Thyroid gland (tissue), 4 donors: ENCODE measurements around the gene HTR2A. TPM values are rescaled to one million over a fixed set of nuclear protein-coding genes. Genes with fewer than 3 reads are reported as not detected.

Source experiments
- DNase-seq, 2 donors: peaks; one replicate each; pipeline ENCODE4 v3.0.0-alpha.2; 2019
- H3K27ac ChIP-seq, 3 donors: fragments of 200-600 bp; sonication (generic); 1 replicate in 2 of 3; 2 replicates in 1 of 3; pipeline ENCODE4 v1.5.1; 2016 to 2019; ENCODE audit warnings: mild to moderate bottlenecking in 1 of 3, moderate library complexity in 1 of 3
- H3K27me3 ChIP-seq: fragments of 200-600 bp; sonication (generic); one replicate; pipeline ENCODE4 v1.5.1; 2019
- H3K36me3 ChIP-seq, 2 donors: fragments of 200-600 bp; sonication (generic); one replicate each; pipeline ENCODE4 v1.5.1; 2016 to 2019
- H3K4me1 ChIP-seq, 2 donors: fragments of 200-600 bp; sonication (generic); one replicate each; pipeline ENCODE4 v1.5.1; 2017 to 2019
- H3K4me3 ChIP-seq, 3 donors: fragments of 200-600 bp; sonication (generic); replicated peaks in 1 of 3; 1 replicate in 2 of 3; 2 replicates in 1 of 3; pipeline ENCODE4 v1.5.1; 2016; ENCODE audit warnings: mild to moderate bottlenecking in 1 of 3
- H3K9me3 ChIP-seq: fragments of 200-600 bp; sonication (generic); one replicate; pipeline ENCODE4 v1.5.1; 2017
- CTCF ChIP-seq, 6 experiments: fragments of 200-600 bp in 3 of 6; fragments of 450-650 bp in 3 of 6; sonication (generic) in 3 of 6; IDR thresholded peaks; one replicate each; pipeline ENCODE4 v1.5.1; 2016 to 2019; ENCODE audit warnings: antibody characterized with exemption in 6 of 6, mild to moderate bottlenecking in 2 of 6, inconsistent platforms in 1 of 6, moderate library complexity in 1 of 6
- POLR2A ChIP-seq, 2 donors: fragments of 450-650 bp; IDR thresholded peaks; one replicate each; pipeline ENCODE4 v1.6.1; 2017; ENCODE audit warnings: antibody characterized with exemption in 2 of 2, mild to moderate bottlenecking in 2 of 2, moderate library complexity in 1 of 2
- WGBS, 2 donors: methylation state at CpG; one replicate each; pipeline ENCODE4 v1.1.5; 2017; 5-methylcytosine and 5-hydroxymethylcytosine counted together
- intact Hi-C: fragments of 100-400 bp; cut with DNase I; formaldehyde crosslinking; loops from one replicate; pipeline ENCODE4 v1.15.1; 2023
- total RNA-seq, 4 donors: library from RNA; depleted of rRNA; stranded (reverse); fragments of >200 nt; gene quantifications; one replicate each; pipeline ENCODE4 v1.2.3, GENCODE V29; 2016

HTR2A gene
- total RNA-seq, 4 donors from 2014 or later, result 0.22 TPM; not detected in 3

- 82 to 84% methylated on average over 3 of the region's 3 CpGs for WGBS, 2 donors
- TF ChIP-seq POLR2A (IDR thresholded peaks at IDR 0.05) (no peak), CTCF (IDR thresholded peaks at IDR 0.05) (no peak)
- intact Hi-C loops, result no loop called here
- DNase-seq, result no peak
- Histone ChIP-seq H3K36me3 (no peaks in the 10 kb centered on the region), H3K27me3 (no peaks in the 10 kb centered on the region), H3K4me1 (peaks cover 0 to 9% of the 10 kb centered on the region in 2 donors), H3K27ac (no peak overlapping the region), H3K4me3 (no peak overlapping the region), H3K9me3 (no peaks in the 10 kb centered on the region)
Observed at GRCh38 chr13:46864941-46865340, 31.9 kb downstream of the HTR2A start.

GRCh38 chr13:46861959-46862358 lies 34.9 kb downstream of the HTR2A start:
- H3K4me1 ChIP-seq, result peaks cover 0 to 9% of the 10 kb centered on the region in 2 donors
- no peak for DNase-seq
- H3K27ac ChIP-seq, result no peak overlapping the region
- H3K27me3 ChIP-seq, result no peaks in the 10 kb centered on the region
- no peaks in the 10 kb centered on the region for H3K36me3 ChIP-seq
- intact Hi-C loops, result no loop called here
- no peak overlapping the region for H3K4me3 ChIP-seq
- 73 to 86% methylated on average over 1 of the region's 1 CpG for WGBS, 2 donors
- H3K9me3 ChIP-seq, result no peaks in the 10 kb centered on the region
- TF ChIP-seq POLR2A (IDR thresholded peaks at IDR 0.05), result no peak
- TF ChIP-seq CTCF (IDR thresholded peaks at IDR 0.05), result no peak

GRCh38 chr13:46860722-46861121 lies 36.1 kb downstream of the HTR2A start:
- intact Hi-C loops, result no loop called here
- DNase-seq, result no peak
- Histone ChIP-seq H3K27ac (no peak overlapping the region), H3K4me1 (peaks cover 0 to 2% of the 10 kb centered on the region in 2 donors), H3K27me3 (no peaks in the 10 kb centered on the region), H3K9me3 (no peaks in the 10 kb centered on the region), H3K4me3 (no peak overlapping the region), H3K36me3 (no peaks in the 10 kb centered on the region)
- TF ChIP-seq CTCF (IDR thresholded peaks at IDR 0.05) (no peak), POLR2A (IDR thresholded peaks at IDR 0.05) (no peak)

GRCh38 chr13:46858776-46859175 lies 38.1 kb downstream of the HTR2A start:
- Histone ChIP-seq H3K9me3 (no peaks in the 10 kb centered on the region), H3K36me3 (no peaks in the 10 kb centered on the region), H3K4me3 (no peak overlapping the region), H3K27me3 (no peaks in the 10 kb centered on the region), H3K4me1 (no peaks in the 10 kb centered on the region), H3K27ac (no peak overlapping the region)
- 88 to 93% methylated on average over 3 of the region's 3 CpGs for whole genome bisulfite sequencing, 2 donors
- no peak for TF ChIP-seq POLR2A (IDR thresholded peaks at IDR 0.05)
- no peak for TF ChIP-seq CTCF (IDR thresholded peaks at IDR 0.05)
- intact Hi-C loops, result no loop called here
- DNase-seq, result no peak

GRCh38 chr13:46858163-46858562 lies 38.7 kb downstream of the HTR2A start:
- no peak for DNase-seq
- Histone ChIP-seq H3K9me3 (no peaks in the 10 kb centered on the region), H3K4me1 (no peaks in the 10 kb centered on the region), H3K4me3 (no peak overlapping the region), H3K27ac (no peak overlapping the region), H3K27me3 (no peaks in the 10 kb centered on the region), H3K36me3 (no peaks in the 10 kb centered on the region)
- WGBS, 2 donors, result 70 to 72% methylated on average over 3 of the region's 3 CpGs
- intact Hi-C loops, result no loop called here
- TF ChIP-seq CTCF (IDR thresholded peaks at IDR 0.05) (no peak), POLR2A (IDR thresholded peaks at IDR 0.05) (no peak)
